ENCODE results near the gene CCT8.

CCT8 gene

GRCh38 chr21:29077651-29078090, 4.2 kb upstream of the CCT8 start:
- peak; percentile 62 for DNase-seq

- peak; percentile 61 for DNase-seq
Measured at GRCh38 chr21:29076731-29077640, 3.5 kb upstream of the CCT8 start.

GRCh38 chr21:29075706-29076466, 2.4 kb upstream of the CCT8 start:
- DNase-seq = no peak

DNA sequence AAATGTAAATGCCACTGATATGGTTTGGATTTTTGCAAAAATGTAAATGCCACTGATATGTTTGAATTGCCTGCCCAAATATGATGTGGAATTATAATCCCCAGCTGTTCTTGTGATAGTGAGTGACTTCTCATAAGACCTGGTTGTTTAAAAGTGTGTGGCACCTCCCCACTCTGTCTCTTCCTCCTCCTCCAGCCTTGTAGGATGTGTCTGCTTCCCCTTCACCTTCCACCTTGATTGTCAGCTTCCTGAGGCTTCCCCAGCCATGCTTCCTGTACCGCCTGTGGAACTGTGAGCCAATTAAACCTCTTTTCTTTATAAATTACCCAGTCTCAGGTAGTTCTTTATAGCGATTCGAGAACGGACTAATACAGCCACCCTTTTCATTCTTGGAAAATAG, 1.3 kb upstream of the CCT8 start:
- DNase-seq = no peak

GRCh38 chr21:29074007-29074376, 544 bp upstream of the CCT8 start:
- DNase-seq = no peak

GRCh38 chr21:29072873-29073221, 601 bp downstream of the CCT8 start:
- peak; percentile 11 for DNase-seq

DNA sequence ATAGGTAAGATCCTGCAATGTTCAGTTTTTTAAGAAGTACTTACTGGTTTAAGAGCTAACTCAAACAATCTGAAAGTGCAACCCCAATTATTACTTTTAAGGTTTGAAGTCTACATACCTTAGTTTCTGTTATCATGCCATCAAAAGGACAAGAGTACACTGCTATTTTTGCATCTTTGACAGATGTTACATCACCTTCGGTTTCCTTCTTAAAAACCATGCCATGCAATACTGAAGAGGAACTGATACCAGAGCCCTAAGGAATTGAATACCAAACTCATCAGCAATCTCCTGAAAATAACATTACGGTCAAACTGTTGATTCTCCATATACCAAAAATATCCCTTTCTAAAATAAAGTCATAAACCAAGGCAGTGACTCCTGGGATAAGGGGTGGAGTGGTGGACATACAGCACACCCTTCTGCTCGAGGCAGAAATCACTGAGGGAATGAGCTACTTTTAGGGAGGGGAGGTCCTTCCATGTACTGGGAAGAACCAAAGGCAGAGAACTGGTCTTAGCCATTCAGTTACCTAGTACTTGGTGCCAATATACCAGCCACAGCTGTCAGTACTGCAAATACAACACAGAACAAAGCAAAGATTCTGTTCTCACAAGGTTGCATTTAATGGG, 8.5 kb downstream of the CCT8 start:
- DNase-seq = no peak

GRCh38 chr21:29056538-29057050, 16.9 kb downstream of the CCT8 start:
- DNase-seq = no peak

DNA sequence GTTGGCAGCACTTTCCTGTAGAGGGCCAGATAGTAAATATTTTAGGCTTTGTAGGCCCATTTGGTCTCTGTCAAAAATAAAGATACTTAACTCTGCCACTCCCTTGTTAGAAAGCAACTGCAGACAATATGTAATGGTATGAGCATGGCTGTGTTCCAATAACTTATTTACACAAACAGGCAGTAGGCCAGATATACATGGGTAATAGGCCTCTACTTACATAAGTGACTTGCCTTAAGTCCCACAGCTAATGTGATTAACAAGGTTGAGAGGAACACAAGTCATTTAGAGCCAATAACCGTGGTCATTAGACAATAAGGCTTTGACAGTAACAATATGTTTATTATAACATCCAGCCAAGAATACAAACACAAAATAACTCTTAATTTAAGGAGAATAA, 17.4 kb downstream of the CCT8 start:
- DNase-seq = no peak

GRCh38 chr21:29055080-29055479, 18.4 kb downstream of the CCT8 start:
- no peak for DNase-seq

DNA sequence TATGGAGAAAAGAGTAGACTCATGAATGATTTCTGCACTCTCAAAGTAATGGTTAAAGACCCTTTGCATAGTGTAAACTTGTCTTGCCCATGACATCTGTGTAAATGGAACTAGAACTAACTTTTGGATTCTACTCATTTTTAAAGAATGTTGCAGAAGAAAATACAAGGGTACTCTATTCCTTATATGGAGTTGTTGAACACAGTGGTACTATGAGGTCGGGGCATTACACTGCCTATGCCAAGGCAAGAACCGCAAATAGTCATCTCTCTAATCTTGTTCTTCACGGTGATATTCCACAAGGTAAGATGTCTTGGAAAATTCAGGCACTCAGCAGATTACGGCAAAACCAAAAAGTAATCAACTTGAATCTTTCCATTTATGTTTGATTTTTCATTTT, 19.8 kb downstream of the CCT8 start:
- DNase-seq = no peak

- DNase-seq = no peak
Measured at GRCh38 chr21:29053011-29053553, 20.4 kb downstream of the CCT8 start.

DNA sequence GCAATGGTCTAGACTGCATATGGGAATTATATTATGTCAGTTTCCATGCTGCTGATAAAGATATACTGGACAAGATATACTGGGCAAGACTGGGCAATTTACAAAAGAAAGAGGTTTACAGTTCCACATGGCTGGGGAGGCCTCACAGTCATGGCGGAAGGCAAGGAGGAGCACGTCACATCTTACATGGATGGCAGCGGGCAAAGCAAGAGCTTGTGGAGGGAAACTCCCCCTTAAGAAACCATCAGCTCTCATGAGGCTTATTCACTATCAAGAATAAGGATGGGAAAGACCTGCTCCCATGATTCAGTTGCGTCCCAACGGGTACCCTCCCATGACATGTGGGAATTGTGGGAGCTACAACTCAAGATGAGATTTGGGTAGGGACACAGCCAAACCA, 21.2 kb downstream of the CCT8 start:
- DNase-seq = no peak

DNA sequence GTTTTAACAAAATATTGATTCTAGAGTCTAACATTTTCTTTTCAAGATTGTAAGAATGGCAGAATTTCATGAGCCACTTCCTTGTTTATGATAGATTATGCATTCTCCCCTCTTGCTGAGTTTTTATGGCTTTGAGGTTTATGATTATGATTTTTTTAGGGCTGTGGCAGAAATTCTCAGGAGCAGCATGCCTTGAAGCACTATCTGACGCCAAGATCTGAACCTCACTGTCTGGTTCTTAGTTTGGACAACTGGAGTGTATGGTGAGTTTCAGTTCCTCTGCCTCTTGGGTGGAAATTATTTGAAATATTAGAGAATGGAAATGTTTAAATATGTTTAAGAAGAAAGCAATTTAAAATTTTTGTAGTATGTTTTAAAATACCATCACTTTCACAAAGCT, 38.8 kb downstream of the CCT8 start:
- no peak for DNase-seq

GRCh38 chr21:29033871-29034270, 39.6 kb downstream of the CCT8 start:
- DNase-seq = no peak

DNA sequence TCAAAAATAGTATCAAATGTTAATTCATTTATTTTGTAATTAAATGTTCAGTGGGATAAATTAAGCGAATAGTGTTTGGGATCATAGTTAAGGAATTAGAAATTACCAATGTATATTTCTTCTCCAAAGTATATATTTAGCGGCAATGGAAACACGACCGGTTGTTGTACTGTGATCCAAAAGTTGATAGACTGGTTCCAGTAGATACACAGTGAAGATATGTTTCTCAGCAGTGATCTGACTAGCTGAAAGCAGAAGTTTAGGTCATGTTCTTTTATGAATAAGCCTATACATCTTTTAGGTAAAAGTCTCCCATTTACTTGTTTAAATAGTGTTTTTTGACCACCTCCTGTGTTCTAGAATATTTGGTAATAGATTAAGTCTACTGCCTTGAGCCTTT, 40.1 kb downstream of the CCT8 start:
- DNase-seq = no peak

DNA sequence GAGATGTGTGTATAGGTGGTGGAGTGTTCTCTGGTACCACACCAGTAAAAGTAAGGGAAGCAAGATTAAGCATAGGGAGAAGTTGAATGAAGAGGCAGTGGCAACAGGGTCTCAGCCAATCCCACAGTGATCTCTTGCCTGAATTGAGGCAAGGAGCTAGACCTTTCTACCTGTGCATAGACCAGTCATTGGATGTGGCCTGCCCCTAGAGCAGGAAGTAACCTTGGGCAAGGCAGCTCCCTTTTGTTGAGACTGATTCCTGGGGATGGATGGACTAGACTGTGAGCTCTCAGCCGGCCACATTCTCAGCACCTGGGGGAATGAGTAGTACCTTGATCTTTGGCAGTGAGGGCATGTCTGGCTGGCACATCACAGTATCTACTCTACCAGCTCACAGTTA, 42.5 kb downstream of the CCT8 start:
- no peak for DNase-seq

GRCh38 chr21:29029524-29029923, 43.9 kb downstream of the CCT8 start:
- no peak for DNase-seq

- no peak for DNase-seq
Measured at GRCh38 chr21:29025328-29025713, 48.1 kb downstream of the CCT8 start.

- peak; percentile 89 for DNase-seq
Measured at GRCh38 chr21:29024474-29025327, 48.7 kb downstream of the CCT8 start, which contains the start of gene USP16. TSS of gene USP16 (plus strand) at chr21:29024668. CDS start at chr21:29027914, 3,246 bp downstream.

GRCh38 chr21:29022166-29022565, 51.3 kb downstream of the CCT8 start:
- no peak for DNase-seq

DNA sequence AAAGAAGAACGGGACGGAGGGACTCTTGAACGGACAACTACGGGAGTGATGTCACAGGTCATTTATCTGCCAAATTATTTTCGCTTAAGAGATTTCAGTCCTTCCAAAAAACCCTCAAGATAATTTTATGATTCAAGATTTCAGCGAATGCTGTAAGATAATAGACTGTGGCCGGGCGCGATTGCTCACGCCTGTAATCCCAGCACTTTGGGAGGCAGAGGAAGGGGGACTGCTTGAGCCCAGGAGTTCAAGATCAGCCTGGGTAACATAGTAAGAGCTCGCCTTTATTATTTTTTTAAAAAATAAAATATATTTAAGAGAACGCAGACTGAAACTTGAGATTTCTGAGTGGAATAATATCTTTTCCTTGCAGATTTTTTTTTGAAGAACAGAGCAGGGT, 54.9 kb downstream of the CCT8 start:
- no peak for DNase-seq

Data from NCI-H146 (cell line).